Stimulated activated CD4-positive, alpha-beta T cell treated with anti-CD3 and anti-CD28 coated beads, Interleukin-1b, Interleukin-23, amount 100 ng/mL, for 24 hours (primary cell): Measurements from ENCODE around the gene DPF3.

ENCODE experiments used
- DNase-seq, 4 experiments: peaks; one replicate each; pipeline ENCODE4 v3.0.0-alpha.2; 2020; ENCODE audit warnings: low read depth in 4 of 4, low spot score in 1 of 4

DPF3 gene

DNA sequence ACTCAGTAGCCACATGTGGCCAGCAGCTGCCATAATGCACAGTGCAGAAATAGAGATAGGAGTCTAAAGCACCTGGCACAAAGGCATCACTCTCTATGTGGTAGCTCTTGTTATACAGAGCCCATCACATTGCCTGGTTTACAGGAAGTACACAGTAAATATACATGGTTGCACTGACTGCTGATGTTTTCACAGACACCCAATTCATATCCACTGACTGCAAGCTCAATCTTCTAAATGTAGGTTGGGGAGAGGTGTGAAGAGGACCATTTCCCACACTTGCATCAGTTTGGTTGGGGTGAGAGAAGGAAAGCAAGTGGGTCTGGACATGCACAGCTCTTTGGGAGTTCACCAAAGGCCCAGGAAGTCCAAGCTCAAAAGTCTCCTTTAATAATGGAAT is 172.8 kb downstream of the DPF3 start:
- no peak for DNase-seq

DNA sequence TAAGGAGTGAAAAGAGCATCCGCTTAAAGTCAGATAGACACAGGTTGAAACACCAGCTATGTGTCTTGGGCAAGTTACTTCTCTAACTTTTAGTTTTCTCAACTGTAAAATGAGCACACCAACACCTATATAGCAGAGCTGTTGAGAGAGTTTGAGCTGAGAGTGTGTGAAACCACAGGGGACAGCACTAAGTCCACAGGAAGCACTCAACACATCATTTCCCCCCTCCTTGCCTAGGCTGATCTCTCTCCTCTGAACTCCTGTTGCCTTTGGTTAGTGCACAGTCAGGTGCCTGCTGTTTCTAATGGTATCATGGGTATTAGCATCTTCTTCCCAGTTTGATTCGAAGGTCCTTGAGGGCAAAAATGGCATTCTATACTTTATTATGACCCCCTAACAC is 176.7 kb downstream of the DPF3 start:
- no peak for DNase-seq

DNA sequence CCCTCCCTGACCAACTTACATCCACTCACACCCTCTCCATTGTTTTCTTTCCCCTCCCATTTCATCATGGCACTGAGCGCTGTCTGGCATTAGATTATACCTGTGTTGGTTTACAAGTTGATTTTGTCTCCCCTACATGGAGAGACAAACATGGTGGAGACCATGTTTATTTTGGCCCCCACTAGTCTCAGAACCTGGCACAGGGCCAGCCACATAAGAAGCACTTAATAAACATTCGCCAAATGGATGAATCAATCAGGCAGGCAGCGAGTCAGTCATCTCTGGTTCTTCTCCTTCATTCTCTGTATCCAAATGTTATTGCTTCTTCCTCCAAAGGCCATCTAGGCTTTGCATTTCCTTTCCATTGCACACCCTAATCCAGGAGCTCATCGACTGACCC is 177.4 kb downstream of the DPF3 start:
- DNase-seq: no peak

DNA sequence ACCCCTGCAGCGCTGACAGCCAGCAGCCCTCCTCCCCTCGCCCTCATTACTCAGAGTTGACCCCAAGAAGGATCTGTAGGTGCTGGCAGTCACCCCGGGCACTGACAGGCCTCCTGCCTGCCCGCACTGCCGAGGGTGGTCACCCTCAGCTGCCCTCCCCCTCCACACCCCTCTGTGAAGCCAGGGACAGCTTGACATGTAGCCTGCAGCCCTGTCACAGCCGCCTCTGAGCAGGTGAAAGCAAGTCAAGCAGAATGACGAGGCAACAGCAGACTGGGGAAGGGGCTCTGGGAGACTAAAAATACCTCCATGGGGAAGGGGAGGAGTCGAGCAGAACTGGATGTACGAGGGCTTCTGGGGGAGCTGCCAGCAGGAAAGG is 178.1 kb downstream of the DPF3 start:
- no peak for DNase-seq

DNA sequence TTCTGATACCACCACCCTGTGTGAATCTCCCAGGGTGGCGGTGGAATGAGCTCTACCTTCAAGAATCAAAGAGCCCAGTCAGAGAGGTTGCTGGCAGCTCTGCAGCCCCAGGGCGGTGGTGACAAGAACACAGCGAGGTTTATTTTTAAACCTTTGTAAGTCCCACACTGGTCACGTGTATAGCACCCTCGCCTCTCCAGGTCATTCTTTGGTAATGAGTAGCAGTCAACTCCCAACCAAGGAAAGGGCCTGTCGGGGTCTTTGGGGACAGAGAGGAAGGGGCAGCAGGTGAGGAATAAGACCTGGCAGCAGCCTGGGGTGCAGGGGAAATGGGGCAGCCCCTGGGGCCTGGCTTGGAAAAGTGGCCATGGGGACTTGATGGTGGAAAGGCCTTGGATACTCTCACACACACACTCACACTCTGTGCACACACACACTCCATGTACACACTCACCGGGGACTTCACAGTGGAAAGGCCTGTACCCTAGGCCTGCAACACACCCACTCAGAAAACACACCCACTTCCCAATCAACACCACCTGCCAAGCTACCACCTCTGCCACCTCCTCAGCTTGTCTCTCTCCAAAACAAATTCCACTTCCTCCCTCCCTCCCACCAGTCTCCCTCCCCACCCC is 178.6 kb downstream of the DPF3 start:
- DNase-seq: no peak

DNA sequence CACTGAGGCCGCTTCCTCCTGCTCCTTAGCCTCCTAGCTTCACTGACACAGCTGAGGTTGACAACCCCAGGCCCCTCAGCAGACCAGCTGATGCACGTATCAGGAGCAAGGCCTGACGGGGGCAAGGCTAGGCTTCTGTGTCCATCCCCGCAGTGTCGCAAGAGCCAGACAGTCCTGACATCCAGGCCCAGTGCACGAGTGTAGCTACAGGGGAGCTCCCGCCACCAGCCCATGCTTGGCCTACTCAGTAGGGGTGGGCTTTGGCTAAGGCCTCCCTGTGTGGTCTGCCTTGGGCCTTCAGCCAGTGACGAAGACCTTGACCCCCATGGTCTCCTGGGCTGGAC is 179.1 kb downstream of the DPF3 start:
- no peak for DNase-seq

DNA sequence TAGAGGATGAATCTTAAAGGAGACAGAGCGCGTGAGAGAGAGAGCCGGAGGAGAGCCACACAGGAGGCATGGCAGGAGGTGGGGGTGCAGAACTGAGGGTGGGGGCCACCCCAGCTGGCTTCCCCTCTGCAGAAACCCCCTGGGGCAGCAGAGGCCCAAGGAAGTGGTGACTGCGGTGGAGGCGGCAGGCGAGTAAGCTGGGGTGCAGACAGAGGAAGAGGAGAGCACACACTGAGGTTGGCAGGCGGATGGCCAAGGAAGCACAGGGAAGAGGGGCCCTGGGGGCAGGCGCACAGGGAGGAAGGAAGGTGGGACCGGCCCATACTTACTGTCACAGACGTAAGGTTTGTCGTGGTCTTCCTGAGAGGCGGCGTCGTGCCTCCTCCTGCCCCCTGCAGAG is 179.8 kb downstream of the DPF3 start:
- no peak for DNase-seq

DNA sequence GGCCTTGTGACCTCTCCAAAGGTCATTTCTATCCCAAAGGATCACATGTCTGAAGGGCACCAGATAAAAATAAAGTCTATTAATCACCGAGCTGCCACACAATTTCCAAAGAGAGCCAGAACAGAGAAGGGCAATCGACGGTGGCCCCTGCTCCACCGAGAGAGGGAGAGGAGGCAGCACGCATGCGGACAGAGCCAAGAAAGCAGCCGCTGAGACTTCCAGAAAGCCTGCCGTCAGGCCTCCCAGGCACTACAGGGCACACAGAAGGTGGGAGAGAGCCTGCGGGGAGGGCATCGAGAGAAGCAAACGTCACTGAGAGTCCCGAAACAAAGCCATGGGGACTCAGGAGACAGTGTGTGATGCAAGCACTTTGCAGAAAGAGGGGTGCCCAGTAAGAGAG is 182.0 kb downstream of the DPF3 start:
- DNase-seq: no peak

DNA sequence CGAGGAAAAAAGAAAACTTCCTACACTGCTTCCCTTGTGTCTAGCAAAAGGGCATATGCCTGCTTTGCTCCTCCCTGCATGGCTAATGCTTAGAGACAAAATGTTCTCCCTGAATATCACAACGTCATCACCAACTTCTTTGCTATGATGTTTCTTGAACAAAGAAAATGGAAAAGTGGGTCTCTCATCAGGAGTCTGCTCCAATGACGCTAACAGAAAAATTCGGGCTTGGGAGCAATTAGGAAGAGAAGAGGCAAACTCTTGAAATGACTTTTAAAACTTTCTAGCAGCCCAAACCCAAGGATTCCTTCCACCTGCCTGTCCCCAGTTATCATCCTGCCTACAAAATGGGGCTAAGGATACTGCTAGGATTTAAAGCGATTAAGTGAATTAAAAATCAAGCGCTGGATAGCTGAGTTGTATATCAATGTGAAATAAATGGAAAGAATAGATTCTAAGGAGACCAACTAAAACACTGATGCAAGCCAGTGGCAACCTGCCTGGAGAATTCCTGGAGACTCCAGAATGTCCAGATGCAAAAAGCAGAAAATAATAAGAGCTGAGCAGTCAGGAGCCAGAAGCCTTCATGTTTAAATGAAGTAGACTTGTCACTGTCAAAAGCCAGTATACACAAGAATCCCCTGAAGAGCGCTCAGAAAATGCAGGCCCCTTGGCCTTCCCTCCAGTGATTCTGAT is 183.8 kb downstream of the DPF3 start:
- no peak for DNase-seq

DNA sequence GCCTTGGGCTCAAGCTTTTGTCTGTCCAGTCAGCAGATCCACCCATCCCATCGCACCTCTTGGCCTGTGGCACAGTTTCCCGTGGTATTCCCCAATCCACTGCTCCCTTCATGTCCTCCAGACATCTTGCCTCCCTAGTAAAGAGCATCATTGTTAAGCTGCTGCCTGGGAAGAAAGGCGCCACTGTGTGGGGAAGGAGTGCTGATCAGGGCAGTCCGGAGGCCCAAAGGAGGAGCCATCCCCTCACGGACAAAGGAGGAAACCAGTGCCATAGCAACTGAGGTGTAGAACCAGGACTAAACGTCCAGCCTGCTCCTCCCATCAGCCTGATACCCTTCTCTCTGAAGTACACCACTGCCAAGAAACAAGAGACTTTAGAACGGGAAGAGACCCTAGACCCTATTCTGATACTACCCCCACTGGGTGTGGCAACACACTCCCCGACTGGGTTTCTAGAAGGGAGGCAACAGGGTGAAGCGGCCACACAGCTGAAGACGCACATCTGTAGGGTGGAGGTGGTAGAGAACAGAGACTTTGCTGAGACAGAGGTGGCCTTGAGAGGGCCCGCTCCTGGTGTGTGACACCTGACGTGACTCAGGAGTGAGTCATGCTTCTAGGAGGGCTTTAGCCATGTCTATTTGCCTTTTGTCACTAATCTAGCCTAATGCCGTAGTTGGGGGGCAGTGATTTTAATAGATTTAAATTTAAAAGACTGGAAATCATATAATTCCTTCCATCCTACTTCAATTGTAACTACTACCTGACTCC is 185.0 kb downstream of the DPF3 start:
- DNase-seq: peak in 1 of 4 experiments; percentile 9

DNA sequence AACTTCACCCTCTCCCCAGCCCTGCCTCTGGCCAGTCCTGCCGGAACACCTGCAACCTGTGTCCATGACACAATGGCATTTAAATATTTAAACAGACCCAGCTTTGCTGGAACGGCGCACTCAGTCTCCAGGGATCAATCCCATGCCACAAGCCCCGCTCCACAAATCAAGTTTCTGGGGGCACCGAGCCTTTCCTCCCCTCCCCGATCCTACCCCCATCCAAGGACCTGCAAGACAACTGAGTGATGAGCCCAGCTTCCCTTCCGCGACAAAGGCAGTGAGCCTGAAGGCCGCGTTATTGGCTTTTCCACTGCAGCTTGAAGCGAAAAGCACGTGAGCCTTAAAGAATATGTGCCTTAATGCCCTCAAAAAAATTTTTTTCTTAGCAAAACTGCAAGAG is 185.7 kb downstream of the DPF3 start:
- no peak for DNase-seq

DNA sequence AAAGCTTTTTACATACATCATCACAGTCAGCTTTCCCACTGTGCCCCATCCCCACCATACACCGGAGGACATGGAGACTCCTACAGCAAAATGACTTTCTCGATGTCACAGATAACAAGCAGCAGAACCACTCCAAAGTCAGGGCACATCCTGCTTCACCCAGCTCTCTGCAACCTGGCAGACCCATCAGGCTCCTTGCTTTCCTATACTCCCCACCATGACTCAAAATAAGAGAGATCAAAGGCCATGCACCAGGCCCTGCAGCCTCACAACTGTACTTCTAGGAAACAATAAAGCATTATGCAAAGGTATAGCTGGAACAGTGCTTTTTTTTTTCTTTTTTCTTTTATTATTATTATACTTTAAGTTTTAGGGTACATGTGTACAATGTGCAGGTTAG is 187.4 kb downstream of the DPF3 start:
- no peak for DNase-seq

DNA sequence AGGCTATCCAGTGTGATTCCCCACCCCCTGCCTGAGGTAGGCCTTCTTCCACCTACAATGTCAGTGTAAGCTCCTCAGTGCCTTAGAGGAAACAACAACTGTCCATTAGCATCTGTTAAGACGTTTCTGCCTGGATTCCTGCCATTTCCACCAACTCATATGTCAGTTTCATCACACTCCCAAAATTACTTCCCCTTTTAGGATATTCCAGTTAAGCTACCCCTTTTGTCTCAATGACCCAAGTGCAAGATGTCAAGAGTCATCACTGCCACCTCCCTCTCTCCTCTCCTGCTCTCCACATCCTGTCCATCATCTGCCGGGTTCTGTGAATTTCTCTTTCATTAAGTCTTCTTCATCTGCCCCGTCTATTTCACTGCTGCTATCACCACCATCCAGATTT is 189.4 kb downstream of the DPF3 start:
- no peak for DNase-seq

DNA sequence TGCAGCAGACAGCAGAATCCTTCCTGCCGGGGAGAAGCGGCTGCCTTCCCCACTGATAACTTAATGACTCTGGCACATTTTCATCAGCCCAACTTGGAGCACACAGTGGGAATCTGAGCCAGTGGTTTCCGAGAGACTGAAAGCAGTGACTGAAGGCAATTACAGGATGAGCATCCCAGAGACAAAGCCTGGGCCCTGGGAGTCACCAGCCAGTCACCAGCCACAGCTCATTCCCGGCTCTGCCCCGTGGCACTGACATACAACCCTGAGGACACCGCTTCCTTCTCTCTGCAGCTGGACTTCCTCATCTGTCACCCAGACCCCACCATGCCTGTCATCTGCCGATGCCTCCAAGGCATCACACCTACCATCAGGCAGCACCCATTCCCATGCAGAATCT is 192.3 kb downstream of the DPF3 start:
- no peak for DNase-seq

DNA sequence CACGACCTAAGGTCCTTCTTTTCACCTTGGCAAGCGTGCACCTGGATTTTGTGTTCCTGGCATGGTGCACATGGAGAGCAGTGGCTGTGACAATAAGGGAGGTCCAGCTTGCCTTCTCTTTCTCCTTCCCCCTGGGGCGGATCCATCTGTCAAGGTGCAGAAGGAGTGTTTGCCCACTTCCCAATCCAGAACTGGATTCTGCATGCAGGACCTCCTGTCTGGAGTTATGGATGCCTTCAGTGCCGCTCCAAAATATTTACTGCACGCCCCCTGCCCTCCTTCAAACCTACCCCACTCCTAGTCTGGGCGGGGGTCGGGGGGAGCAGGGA is 192.7 kb downstream of the DPF3 start:
- no peak for DNase-seq

DNA sequence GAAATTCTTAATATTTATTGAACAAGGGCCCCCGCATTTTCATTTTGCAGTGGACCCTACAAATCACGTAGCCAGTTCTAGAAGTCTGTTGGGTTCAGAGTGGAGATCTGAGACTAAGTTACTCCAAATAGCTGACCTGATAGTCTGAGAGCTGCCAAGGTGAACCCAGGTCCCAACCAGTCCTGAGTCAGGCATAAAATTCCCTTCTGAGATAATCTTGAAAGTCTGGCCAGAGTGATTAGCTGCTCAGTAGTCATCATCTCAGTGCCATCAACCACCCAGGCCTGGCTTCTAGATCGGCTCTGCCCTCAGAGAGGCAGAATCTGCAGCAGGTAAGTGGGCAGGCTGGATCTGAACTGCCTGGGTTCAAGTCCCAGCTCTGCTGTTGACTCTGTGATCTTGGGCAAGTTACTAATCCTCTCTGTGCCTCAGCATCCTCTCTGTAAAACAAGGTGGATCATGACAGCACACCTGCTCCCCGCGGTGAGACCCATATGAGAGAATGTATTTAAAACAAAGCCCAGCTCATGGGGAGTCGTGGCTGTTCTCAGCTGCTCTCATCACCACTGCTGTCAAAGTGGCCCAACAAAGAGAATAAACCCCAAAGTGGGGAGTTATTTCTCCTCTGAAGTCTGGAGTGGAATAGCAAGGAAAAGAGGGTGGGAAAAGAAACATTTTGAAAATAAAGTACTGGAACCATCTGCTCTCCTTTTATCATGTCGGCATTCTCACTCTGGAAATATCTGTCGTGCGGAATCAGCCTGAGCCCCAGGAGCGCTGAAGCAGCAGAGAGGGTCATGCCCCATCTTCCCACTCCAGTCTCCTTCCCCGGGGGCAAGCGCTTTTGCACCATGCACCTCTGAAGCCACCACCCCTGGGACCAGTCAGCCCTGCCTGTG is 193.3 kb downstream of the DPF3 start:
- DNase-seq: no peak

DNA sequence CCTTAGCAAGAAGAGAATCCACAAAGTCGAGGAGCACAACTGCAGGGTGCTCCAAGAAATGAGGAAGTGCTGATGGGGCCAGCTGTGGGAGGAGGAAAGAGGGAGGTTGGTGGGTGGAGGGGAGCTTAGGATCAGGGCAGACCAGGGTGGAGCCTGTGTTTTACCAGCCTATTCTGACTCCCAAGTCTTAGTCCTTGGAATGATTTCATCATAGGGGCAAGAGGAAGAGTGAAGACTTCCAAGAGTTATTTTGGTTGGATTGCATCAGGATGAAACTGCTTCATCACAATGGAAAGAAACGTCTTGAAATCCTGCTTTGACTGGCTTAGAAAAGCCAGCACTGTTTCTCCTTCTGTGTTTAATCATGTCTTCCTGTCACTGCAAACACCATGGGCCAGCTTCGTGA is 194.0 kb downstream of the DPF3 start:
- DNase-seq: no peak

DNA sequence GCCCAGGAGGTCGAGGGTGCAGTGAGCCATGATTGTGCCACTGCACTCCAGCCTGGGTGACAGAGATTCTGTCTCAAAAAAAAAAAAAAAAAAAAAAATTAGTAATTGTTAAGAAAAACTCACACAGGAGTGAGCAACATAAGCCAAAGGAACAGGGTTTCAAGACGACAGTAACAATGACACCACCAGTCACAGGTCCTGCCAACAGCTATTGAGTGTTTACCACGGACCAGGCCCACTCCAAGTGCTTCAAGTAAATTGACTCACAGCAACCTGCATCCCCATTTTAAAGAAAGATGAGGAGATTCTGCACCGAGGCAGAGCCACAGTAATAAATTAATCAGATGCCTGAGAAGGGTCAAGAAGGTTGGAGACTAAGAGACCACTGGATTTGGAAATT is 194.5 kb downstream of the DPF3 start:
- DNase-seq: no peak

DNA sequence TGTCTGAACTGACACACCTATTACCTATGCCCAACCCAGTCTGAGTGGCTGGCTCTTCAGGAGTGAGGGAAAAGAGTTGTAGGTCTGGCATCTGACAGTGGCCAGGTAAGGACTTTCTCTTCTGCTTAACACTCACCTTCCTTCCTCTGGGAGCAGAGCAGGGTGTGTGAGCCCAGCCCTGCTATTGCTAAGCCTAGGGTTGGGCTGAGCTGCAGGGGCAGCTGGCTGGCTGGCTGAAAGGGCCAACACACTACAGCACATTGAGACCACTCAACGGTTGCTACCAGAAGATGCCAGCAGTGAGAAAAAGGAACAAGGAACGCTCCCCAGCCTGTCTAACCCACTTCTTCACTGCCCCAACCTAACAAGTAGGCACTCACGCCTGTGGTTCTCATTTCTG is 201.2 kb downstream of the DPF3 start:
- no peak for DNase-seq

DNA sequence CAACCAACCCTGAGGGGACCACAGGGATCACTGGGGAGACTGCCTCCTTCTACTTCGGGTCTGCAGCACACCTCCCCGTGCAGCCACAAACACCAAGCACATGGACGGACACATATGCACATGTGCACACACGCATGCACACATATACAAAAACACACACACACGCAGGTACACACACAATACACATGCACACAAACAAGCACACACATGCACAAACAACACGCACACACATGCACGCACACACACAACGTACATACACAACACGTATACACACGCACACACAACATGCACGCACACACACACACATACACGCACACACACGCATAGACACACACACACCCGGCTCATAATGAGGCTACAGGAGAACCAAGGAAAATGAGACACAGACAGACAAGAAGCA is 203.6 kb downstream of the DPF3 start:
- DNase-seq: no peak

DNA sequence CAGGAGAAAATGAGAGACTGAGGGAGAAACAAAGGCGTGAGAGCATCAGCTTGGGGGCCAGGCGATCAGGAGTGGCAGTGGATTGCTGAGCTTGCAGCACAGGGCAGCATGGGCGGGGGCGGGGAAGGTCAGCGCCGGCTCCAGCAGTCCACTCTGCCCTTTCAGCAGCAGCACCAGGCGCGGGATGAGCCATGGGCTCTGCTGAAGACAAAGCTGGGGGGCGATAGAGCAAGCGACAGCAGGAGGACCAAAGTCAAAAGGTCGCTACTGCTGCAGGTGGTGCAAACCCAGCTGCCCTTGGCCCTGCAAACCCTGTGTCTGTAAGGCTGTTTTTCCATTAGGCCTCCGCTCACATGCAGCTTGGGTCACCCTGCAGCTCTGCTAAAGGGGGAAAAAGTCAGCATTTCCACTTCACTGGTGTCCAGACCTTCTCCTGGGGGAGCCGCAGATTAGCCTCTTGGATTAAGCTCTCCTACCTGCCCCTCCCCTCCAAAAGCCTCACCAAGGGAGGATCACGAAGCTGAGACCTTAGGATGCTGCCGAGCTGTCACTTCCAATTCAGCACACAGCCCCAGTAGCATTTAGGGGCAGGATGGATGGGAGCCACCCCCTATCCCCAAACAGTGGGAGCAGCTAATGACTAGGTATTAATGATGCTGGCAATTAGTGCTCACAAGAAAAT is 204.8 kb downstream of the DPF3 start:
- DNase-seq: no peak
